ENCODE data around the gene HDGFL2. TPM values are rescaled to one million over a fixed set of nuclear protein-coding genes. Genes with fewer than 3 reads are reported as not detected.

The HDGFL2 gene
- total and polyA plus RNA-seq, 2 donors from 2014 or later, result 37.8 to 38.8 TPM

- no peak for DNase-seq
- H3K4me3 ChIP-seq (ENCODE audit: low read length in 3 of 3), result peak overlapping the region in 1 of 3 donors; percentile 7
- H3K4me1 ChIP-seq (ENCODE audit: control insufficient read depth in 2 of 3, insufficient read depth in 2 of 3, low read depth in 1 of 3, low read length in 3 of 3), result peaks cover 0 to 3% (median 0%) of the 10 kb centered on the region in 3 donors
- H3K27ac ChIP-seq (ENCODE audit: low read depth in 2 of 2, low read length in 2 of 2), result no peak overlapping the region
- intact Hi-C loops (cut with DNase I), result no loop called here
- peaks cover 0 to 3% (median 0%) of the 10 kb centered on the region in 3 donors for H3K9me3 ChIP-seq (ENCODE audit: control insufficient read depth in 2 of 3, insufficient read depth in 1 of 3, low read length in 3 of 3)
- no peak for TF ChIP-seq CTCF (IDR thresholded peaks at IDR 0.05; ENCODE audit: borderline replicate concordance, extremely low read depth, insufficient read depth)
- no peak overlapping the region for H3K9ac ChIP-seq (ENCODE audit: low read length in 3 of 3)
- H3K27me3 ChIP-seq (ENCODE audit: control insufficient read depth, insufficient read depth, low read length), result no peaks in the 10 kb centered on the region
- FAIRE-seq, result no peak
- peaks cover 7 to 28% (median 13%) of the 10 kb centered on the region in 3 donors for H3K36me3 ChIP-seq (ENCODE audit: control insufficient read depth in 2 of 3, insufficient read depth in 3 of 3, low read length in 3 of 3)
These were observed 20.4 kb downstream of the HDGFL2 start for GRCh38 chr19:4492337-4493103.

GRCh38 chr19:4493104-4493928, 21.2 kb downstream of the HDGFL2 start:
- peaks cover 0 to 3% (median 0%) of the 10 kb centered on the region in 3 donors for H3K4me1 ChIP-seq (ENCODE audit: control insufficient read depth in 2 of 3, insufficient read depth in 2 of 3, low read depth in 1 of 3, low read length in 3 of 3)
- no peak overlapping the region for H3K9ac ChIP-seq (ENCODE audit: low read length in 3 of 3)
- H3K4me3 ChIP-seq (ENCODE audit: low read length in 3 of 3), result peak overlapping the region in 1 of 3 donors; percentile 7
- intact Hi-C loops (cut with DNase I), result no loop called here
- H3K27me3 ChIP-seq (ENCODE audit: control insufficient read depth, insufficient read depth, low read length), result no peaks in the 10 kb centered on the region
- H3K27ac ChIP-seq (ENCODE audit: low read depth in 2 of 2, low read length in 2 of 2), result no peak overlapping the region
- FAIRE-seq (no peak), DNase-seq (no peak)
- peaks cover 7 to 30% (median 13%) of the 10 kb centered on the region in 3 donors for H3K36me3 ChIP-seq (ENCODE audit: control insufficient read depth in 2 of 3, insufficient read depth in 3 of 3, low read length in 3 of 3)
- peaks cover 0 to 3% (median 0%) of the 10 kb centered on the region in 3 donors for H3K9me3 ChIP-seq (ENCODE audit: control insufficient read depth in 2 of 3, insufficient read depth in 1 of 3, low read length in 3 of 3)
- no peak for TF ChIP-seq CTCF (IDR thresholded peaks at IDR 0.05; ENCODE audit: borderline replicate concordance, extremely low read depth, insufficient read depth)

- H3K36me3 ChIP-seq (ENCODE audit: control insufficient read depth in 2 of 3, insufficient read depth in 3 of 3, low read length in 3 of 3), result peaks cover 5 to 27% (median 13%) of the 10 kb centered on the region in 3 donors
- no peaks in the 10 kb centered on the region for H3K27me3 ChIP-seq (ENCODE audit: control insufficient read depth, insufficient read depth, low read length)
- H3K9me3 ChIP-seq (ENCODE audit: control insufficient read depth in 2 of 3, insufficient read depth in 1 of 3, low read length in 3 of 3), result peaks cover 0 to 3% (median 0%) of the 10 kb centered on the region in 3 donors
- H3K4me3 ChIP-seq (ENCODE audit: low read length in 3 of 3), result no peak overlapping the region
- intact Hi-C loops (cut with DNase I), result no loop called here
- peaks cover 0 to 3% (median 0%) of the 10 kb centered on the region in 3 donors for H3K4me1 ChIP-seq (ENCODE audit: control insufficient read depth in 2 of 3, insufficient read depth in 2 of 3, low read depth in 1 of 3, low read length in 3 of 3)
- DNase-seq (no peak), FAIRE-seq (no peak)
- no peak for TF ChIP-seq CTCF (IDR thresholded peaks at IDR 0.05; ENCODE audit: borderline replicate concordance, extremely low read depth, insufficient read depth)
- no peak overlapping the region for H3K27ac ChIP-seq (ENCODE audit: low read depth in 2 of 2, low read length in 2 of 2)
- no peak overlapping the region for H3K9ac ChIP-seq (ENCODE audit: low read length in 3 of 3)
These were observed 22.0 kb downstream of the HDGFL2 start for GRCh38 chr19:4493929-4494690.
